Left hindlimb (tissue), 1 donor: ENCODE measurements around the gene STK11IP.
"Not testable (repeated sequence)": the region's sequence is repeated elsewhere in the genome, so short reads cannot be mapped to it uniquely, and the experiment has no call there.

Experiments
- DNase-seq: peaks from one replicate; pipeline ENCODE4 v3.0.0-alpha.2; 2018

Gene STK11IP

DNA sequence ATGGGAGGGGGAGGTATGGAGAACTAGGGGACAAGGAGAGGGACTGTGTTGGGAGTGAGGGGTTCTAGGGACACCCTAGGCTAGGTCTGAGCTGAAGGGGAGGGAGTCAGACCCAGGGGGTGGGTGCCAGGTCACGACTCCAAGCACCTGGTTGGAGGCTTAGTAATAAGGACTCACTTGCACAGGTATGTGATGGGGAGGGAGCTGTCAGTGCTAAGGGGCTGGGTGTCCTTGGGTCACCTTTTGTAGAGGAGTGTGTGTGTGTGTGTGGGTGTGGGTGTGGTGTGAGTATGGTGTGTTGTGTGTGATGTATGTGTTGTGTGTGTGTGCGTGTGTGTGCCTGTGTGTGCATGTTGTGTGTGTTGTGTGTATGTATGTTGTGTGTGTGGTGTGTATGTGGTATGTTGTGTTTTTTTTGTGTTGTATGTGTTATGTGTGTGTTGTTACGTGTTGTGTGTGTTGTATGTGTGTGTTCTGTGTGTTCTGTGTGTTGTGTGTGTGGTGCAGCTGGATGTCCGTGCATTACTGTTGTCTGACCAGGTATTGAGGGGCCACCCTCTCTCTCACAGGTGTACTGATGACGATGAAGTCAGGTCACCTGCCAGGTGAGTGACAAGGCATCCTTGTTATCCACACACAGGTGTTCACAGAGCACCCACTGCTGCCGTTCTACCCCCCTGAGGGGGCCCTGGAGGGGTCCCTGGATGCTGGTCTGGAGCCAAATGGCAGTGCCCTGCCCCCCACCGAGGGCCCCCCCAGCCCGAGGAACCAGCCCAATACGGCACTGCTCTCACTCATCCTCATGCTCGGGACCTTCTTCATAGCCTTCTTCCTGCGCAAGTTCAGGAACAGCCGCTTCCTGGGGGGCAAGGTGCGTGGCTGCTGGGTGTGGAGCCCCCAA, 39.5 kb downstream of the STK11IP start:
- no peak for DNase-seq

DNA sequence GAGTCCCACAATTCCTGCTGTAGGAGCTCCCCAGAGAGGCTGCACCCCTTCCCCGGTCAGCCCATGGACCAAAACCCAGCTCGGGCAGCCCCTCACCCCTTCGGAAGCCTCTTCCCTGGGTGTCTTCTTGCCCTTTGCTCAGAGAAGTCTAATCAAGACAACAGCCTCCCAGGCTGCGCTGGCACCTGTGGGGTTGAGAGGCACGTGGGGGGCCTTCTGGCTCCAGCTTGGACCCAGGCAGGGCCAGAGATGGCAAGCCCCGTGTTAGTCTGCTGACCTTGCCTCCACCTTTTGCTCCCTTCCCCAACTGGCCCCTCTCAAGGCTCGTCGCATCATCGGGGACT, 40.2 kb downstream of the STK11IP start:
- DNase-seq: no peak

DNA sequence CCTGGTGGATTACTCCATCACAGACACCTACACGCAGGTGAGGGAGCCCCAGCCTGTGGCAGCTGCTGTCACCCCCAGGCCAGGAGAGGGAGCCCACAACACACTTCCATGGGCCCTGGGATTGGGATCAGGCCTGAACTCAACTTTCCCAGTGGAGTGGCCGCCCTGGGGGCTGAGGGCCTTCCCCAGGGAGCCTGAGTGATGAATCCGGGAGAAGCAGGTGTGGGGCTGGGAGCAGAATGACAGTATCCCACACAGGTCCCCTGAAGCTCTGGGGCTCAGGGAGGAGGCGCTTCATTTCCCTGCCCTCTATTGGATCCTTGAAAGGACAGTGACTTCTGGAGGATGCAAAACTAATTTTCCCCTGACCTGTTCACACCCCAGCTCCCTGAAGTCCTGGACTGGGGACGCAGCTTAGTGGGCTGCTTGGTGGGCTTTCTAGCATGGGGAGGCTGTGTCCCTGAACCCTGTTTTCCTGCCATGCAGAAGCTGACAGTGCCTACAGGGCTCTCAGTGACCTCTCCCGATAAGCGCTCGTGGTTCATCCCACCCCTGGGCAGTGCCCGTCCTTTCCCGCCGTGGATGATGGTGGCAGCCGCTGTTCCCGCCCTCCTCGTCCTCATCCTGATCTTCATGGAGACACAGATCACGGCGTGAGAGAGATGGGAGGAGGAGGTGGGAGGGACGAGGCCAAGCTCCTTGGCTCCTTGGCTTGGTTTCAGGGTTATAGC, 40.7 kb downstream of the STK11IP start:
- no peak for DNase-seq

DNA sequence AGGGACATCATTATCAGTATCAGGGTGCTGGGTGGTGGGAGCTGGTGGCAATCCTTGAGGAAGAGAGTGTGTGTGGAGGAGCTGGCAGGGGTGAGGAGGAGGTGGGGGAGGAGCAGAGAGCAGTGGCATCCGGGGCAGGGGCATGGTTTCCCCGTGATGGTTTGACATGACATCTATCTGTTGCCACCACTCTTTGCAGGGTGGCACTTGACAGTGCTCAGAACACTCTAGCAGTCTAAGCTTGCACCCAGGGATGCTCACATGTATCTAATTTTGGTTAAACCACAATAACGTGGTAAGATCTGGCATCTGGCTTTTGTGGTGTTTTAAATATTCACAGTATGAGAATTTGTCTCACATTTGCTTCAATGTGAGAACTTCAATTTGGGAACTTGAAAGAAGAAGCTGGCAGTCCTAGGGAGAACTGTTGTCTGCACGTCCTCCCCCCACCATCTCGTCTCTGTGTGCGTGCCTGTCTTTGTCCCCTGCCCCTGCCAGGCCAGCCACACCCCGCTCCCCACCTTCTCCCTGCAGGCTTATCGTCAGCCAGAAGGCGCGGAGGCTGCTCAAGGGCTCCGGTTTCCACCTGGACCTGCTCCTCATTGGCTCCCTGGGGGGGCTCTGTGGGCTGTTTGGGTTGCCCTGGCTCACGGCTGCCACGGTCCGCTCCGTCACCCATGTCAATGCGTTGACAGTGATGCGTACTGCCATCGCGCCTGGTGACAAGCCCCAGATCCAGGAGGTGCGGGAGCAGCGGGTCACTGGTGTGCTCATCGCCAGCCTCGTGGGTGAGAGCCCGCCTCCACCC, 41.5 kb downstream of the STK11IP start:
- no peak for DNase-seq

DNA sequence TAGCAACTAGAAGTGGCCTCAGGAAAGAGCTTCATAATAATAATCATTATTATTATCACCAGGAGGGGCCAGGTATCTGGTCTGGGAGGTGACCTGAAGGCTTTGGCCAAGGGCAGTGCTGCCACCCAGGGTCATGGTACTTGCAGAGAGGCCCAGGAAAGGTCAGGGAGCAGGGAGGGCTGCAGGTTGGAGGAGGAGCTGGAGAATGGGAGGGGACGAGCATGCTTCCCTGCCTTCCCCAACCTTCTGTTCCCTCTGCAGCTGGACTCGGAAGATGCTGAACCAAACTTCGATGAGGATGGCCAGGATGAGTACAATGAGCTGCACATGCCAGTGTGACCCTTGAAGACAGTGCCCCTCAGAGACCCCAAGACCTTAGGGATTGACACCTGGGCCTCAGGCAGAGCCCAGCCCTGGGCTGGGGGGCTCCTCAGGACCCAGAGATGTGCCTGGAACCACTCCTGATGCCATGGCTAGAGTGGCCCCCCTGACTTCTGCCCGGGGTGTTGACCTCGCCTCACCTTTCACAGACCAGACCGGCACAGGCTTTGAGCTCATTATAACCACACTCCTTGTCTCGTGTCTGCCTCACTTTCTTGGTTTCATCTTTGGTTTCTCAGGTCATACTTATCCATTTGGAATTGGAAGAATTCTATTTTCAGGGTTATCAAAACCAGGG, 43.9 kb downstream of the STK11IP start:
- DNase-seq: no peak

DNA sequence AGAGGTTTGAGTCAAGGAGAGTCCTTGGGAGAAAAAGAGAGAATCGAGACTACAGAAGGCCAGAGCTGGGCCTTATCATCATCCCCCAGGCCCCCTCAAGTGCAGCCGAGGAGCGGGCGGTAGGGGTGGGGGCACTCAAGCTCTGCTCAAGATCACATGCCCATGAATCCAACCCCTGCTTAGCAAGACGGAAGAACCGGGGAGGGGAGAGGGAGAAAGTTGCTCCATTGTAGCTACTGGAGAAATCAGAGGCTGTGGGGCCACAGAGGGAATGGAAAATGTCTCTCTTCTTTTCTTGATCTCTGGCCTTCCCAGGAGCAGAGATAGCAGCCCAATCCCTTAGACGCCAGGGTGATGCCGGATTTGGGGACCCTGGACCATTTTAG, 44.4 kb downstream of the STK11IP start:
- DNase-seq: no peak

DNA sequence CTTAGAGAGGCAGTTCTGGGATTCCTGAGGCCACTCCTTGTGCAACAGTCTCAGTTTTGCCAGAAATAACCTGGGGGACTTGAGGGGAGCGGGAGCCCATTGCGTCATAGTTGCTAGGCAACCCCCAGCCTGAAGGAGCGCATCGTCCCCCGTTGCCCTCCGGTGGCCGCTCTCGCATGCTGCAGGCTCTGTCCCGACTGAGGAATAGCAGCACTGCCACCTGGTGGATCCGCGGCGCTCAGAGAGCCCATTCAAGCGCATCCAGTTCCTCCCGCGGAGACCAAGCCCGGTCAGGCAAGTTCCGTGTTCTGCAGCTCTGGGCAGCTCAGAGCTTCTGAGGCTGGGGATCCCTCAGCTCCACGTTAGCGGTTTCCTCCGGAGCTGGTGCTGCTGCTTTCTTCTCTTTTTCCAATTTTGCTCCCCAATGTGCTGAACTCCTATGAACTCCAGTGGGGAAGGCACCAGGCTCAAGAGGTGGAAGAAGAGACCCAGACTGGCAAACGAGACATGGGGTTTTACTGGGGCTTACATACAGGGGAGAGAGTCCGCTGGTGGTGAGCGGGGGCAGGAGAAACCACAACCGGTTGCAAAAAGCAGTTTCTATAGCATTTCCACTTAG, 44.9 kb downstream of the STK11IP start:
- peak; percentile 95 for DNase-seq

DNA sequence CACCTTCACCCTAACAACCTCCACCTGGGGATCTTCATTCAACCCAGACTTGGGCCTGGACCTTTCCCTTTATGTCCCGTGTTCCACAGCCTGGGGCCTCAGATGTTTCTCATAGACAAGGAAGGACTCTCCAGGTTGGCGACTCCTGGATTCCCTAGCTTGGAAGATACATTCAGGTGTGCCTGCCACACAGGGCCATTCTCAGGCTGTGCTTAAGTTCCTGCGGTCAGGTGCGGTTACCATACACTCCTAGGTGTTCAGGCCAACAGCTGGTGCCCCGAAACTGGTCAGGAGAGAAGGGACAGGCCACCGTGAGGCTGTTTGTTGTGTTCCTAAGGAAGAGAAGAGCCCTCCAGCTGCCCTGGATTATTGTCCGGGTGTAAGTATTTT, 45.4 kb downstream of the STK11IP start:
- DNase-seq: no peak

DNA sequence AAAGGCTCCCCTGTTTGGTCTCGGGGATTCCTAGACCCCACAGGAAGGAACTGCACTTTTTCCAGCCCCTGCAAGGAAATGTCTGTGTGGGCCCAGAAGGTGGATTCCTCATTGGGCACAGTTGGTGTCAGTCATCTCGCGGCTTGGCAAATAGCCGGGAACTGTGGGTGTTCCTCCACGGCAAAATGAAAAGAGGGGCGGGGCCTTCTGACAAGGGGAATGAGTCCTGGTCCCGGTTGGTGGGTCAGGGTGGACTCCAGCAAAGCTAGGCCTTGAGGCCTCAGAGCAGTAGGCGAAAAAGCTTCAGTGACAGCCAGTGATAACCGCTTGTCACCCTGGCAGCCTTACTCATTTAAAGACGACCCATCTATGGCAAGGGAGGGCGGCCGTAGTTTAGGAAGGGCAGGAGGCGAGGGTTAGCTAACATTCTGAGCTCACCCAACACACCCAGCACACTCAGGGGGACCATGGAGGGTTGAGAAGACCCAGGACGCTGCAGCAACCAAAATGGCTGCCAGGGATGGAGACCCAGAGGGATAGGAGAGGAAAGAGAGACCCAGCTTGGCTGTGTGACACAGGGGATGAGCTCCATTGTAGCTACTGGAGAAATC, 46.2 kb downstream of the STK11IP start:
- no peak for DNase-seq

DNA sequence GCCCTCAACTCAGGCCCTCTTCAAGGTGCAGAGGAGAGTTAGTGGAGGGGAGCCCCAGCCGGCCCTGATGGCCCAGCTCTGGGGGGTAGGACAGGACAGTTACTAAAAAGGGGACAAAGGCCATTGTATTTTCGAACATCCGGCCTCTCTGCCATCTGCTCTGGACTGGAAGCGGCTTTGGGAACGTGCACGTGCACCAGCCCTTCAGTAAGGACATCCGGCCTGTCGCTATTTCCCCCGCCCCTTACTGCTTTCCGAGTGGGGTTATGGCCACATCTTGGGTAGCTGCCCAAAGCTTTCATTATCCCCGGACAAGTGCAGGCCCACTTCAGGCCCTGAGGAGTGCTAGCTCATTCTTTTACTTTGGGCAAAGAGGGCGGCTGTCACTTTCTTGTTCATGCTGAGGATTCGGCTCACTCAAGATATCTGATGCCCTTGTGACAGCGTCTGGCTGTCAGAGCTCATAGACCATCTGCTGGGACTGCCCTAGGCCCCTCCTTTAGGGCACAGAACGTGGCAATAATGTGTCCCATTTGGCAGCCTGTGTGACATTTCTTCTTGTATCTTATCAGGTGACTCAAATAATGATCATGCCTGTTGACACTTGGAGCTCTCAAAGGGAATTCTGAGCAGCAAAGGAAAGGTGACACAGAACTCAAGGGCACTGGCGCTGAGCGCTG, 47.3 kb downstream of the STK11IP start:
- DNase-seq: no peak

DNA sequence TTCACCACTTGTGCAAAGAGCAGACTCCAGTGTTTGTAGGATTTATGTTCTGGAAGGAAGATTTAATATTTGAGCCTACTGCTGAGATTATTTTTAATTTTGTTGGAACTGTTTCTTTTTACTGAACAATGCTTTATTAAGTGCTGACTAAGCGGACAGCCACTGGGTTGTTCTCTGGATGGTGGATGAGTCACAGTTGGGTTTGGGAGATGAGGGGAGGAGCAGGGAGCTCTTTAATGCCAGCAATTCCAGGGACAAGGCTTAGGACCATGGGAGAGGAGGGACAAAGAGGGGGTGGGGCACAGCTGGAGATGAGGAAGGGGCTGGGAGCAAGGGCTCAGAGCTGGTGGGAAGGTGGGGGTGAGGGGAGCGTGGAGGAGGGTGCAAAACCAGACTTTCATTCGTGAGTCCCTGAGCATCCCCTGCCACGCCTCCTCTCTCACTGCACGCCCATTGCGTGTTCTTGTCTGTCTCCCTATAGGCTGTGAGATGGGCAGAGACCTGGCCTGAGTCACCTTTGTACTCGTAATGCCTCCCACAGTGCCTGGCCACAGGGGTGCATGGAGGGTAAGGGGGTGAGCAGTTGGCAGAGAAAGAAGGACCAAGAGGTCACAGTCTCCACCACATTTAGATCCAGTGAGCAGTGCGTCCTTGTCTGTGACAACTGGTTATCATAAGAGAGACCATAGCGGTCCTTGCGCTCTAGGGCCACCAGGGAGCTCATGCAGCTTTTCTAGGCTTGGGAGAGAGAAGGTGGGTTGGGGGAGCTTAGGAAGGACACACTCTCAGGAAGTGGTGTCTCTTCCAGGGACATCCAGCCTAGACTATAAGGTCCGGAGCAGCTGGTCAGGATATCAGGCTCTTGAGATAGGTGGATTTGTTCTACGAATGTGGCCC, 48.2 kb downstream of the STK11IP start:
- no peak for DNase-seq

DNA sequence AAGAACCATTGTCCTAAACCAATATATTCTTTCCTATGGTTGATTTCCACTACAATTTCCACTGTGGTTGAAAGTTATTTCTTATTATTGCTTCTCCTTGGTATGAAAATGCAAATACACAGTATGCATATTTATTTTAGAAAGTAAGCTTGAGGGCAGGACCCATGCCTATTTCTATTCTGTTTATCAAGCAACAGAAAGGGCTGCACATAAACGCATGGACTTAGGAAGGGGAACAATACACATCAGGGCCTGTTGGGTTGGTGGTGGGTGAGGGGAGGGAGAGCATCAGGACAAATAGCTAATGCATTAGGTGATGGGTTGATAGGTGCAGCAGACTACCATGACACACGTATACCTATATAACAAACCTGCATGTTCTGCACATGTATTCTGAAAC, 50.5 kb downstream of the STK11IP start:
- DNase-seq: no peak

DNA sequence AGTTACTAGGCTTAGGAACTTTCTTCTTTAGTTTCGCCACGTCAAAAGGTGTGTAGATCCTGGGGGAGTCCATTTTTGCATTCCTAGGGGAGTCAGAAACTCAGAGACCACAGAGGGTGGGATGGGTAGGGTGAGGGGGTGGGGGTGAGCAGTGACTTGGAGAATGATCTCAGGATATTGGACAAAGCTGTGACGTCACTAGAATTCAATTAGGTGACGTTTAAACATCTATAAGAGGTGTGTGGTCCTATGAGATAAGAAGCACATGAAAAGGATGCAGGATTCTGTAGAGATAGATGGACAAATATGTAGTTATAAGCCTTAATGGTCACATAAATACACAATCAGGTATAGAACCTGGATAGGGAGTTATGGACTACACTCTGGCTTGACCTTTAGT, 51.3 kb downstream of the STK11IP start:
- DNase-seq: no peak

DNA sequence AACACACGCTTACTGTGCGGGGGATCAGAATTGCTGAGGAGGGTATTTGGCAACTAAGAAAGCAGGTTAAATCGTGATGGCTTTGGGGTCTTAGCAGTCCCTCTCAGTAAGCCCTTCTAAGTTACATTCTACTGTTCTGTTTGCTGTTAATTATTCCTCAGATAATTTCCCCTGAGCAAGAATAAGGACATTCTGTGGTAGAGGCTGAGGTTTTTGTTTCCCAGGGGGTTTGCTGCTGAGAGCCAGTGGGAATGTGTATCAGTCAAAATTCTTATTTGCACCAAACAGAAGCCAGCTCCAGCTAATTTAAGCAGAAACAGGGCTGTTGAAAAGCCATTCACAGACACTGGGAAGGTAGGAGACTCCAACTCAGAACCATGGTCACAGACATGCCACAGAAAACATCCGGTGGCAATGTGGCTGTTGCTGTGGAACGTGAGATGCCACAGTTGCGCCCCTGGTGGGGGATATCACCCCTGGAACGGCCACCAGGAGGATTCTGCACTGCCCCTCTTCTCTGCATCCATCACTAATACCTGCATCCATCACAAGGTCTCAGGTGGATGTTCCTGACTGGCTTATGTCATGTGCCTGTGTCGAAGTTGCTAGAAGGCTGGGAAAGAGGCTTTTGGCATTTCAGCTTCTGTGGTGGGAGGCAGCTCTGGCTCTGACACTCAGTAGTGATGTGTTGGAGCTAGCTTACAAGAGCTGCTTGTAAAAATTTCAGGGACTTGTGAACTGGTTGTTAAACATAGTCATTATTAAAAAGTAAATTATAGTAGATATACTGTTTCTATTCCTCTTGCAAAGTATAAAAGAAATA, 53.0 kb downstream of the STK11IP start:
- DNase-seq: no peak

DNA sequence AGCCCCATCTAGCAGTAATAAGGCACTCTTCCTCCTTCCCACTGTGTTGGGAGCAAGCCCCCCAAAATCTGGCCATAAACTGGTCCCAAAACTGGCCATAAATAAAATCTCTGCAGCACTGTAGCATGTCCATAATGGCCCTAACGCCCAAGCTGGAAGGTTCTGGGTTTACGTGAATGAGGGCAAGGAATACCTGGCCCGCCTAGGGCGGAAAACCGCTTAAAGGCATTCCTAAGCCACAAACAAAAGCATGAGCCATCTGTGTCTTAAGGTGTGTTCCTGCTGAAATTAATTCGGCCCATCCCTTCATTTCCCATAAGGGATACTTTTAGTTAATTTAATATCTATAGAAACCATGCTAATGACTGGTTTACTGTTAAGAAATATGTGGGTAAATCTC, 54.0 kb downstream of the STK11IP start:
- not testable (repeated sequence) for DNase-seq

DNA sequence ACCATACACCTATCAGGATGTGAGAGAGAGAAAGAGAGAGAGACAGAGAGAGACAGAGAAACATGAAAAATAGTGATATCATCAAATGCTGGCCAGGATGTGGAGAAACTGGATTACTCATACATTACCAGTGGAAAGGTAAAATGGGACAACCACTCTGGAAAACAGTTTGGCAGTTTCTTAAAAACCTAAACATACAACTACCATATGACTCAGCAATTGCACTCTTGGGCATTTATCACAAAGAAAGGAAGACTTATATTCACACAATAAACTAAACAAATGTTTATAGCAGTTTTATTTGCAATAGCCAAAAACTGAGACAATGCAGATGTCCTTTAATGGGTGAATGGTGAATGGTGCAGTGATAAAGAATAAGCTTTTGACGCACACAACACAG, 58.9 kb downstream of the STK11IP start:
- no peak for DNase-seq

DNA sequence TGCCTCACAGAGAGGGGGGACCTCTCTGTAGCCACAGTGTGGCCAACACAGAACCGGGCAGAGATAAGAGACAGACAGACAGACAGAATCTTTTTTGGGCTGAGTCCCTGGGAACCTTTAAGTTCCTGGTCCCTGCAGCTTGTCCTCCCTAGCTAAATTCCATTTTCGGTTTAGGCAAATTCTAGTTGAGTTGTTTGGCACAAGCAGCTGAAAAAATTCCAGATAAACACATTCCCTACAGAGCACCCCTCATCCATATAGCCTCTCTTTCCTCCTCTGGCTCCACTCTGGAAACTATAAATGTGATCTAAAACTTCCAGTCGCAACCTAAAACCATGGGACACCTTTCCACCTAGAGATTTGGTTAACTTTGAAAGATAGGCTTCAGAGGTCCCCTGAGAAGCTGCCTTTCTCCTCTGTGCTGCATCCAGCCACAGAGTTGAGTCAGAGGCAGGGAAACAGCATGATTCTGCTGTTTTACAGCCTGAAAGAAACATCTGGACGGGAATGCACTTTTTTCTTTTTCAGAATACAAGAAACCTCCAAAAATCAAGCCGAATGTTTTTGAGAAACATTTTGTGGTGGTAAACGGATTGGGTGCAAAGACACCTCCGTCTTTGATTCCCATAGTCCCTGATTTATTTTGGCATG, 60.7 kb downstream of the STK11IP start:
- DNase-seq: no peak

DNA sequence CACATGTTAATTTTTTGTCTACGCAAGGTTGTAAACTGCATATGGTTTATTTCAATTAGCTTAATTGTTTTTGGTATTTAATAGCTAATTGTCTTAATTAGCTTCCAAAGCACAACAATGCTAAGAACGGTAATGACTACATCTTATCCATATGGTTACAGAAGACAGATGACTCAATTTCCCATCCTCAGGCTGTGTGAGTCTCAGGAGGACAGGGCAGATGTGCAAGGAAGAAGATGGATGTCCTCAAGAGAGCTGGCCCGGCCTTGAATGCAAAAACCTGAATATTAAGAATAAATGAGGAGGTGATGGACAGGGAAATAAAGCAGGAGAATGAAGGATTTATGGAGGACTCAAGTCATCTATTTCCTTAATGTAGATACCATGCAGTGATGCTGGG, 61.2 kb downstream of the STK11IP start:
- no peak for DNase-seq
